Cerebellar cortex (tissue), 1 donor: ENCODE results near the gene SLC25A11.
"Not testable (repeated sequence)": the region's sequence is repeated elsewhere in the genome, so short reads cannot be mapped to it uniquely, and the experiment has no call there.

Source experiments
- DNase-seq: peaks from one replicate; pipeline ENCODE4 v3.0.0-alpha.2; 2015; ENCODE audit warnings: low spot score

Gene SLC25A11

GRCh38 chr17:4945176-4945943 lies 5.5 kb upstream of the SLC25A11 start:
- DNase-seq, result peak; percentile 51

GRCh38 chr17:4944554-4945175 lies 4.8 kb upstream of the SLC25A11 start:
- no peak for DNase-seq

GRCh38 chr17:4944163-4944553 lies 4.3 kb upstream of the SLC25A11 start:
- DNase-seq, result peak; percentile 27

DNA sequence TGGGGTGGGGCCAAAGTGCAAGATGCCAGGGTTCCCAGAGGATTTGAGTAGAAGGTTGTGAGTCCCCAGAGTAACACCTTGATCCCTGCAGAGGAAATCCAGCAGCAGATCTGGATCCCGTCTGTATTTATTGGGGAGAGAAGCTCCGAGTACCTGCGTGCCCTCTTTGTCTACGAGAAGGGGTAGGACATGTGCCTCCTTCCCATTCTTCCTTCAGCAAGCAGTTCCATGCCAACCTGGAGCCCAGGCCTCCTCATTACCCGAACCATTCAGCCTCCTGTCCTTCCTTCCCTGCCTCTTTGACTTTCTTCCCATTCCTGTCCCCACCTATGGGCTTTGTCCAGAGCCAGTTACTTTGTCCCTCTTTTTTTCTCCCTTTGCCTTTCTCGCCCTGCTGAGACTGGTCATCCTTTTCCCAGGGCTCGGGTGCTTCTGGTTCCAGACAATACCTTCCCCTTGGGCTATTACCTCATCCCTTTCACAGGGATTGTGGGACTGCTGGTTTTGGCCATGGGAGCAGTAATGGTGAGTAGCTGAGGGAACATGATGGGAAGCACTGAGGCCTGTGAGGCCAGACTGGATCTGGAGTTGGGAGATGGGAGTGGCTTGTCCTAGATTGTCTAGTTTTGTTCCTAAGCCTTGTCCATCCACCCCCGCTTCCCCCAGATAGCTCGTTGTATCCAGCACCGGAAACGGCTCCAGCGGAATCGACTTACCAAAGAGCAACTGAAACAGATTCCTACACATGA lies 3.1 kb upstream of the SLC25A11 start:
- DNase-seq, result peak; percentile 44

DNA sequence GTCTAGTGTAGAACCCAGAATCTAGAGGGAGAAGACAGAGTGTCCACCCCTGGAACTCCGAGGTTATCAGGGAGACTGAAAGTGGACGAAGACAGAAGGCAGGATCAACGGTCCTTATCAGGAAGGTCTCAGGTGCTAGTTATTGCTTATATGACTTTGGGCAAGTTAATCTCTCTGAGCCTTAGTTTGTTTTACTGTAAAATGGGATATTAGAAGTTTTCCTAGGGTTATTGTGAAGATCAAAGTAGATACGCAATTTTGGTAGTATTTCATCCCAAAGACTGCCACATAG lies 1.4 kb upstream of the SLC25A11 start:
- DNase-seq, result no peak

- no peak for DNase-seq
These were observed 891 bp upstream of the SLC25A11 start for GRCh38 chr17:4940555-4941318.

GRCh38 chr17:4939546-4939795 lies 375 bp downstream of the SLC25A11 start:
- DNase-seq, result no peak

- DNase-seq, result no peak
These were observed 929 bp downstream of the SLC25A11 start for GRCh38 chr17:4938688-4939545.

GRCh38 chr17:4938069-4938491 lies 1.8 kb downstream of the SLC25A11 start:
- DNase-seq, result no peak

DNA sequence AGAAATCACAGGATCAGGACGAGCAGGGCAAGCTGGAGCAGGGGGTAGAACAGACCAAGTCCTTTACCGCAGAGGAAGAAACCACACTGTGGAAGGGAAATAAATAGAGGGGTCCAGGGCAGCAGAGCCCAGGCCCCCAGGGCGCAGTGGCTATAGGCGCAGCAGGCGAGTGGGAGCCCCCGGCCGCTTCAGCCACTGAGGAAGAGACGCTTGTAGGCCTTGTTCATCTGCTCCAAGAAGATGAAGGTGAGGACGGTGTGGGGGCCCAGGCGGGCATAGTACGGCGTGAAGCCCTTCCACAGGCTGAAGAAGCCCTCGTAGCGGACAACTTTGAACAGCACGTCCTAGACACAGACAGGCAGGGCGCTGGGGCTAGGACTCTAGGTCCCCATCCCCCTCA lies 2.3 kb downstream of the SLC25A11 start:
- no peak for DNase-seq

DNA sequence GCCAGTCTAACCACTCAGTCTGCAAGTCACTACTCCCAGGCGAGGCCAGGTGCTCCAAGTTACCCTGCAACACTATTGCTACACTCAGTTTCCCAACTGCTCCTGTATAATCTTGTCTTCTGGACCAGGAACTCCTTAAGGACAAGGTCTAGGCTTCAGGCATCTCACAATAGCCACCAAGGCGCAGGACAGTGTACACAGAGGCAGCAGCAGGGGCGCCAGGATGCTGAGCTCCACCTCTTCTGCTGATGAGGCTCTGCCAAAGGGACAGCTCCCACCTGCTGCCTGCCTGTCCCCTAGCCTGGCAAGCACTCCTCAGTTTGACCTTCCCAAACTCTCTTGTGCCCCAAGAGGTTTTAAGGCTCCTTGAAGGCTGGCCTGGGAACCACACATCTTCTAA lies 3.4 kb downstream of the SLC25A11 start:
- DNase-seq, result no peak

DNA sequence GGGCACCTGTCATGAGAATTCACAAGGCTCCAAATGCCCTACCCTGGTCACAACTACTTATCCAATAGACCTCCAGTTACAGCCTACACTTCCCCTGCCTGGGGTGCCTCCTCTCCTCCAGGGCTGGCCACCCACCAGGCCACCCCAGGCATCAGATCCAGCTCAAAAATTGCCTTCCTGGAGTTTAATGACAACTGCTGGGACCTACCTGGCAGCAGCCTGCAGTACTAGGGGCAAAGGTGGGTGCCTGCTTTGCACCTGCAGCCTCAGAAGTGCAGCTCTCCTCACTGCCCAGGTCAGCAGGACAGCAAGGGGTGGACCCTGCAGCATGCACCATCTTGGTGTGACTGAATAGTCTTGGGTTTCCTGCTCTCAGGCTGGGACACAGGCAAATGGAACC lies 4.2 kb downstream of the SLC25A11 start:
- no peak for DNase-seq

- DNase-seq, result peak; percentile 47
These were observed 5.5 kb downstream of the SLC25A11 start for GRCh38 chr17:4934173-4934979.

- no peak for DNase-seq
These were observed 6.2 kb downstream of the SLC25A11 start for GRCh38 chr17:4933646-4934045.

DNA sequence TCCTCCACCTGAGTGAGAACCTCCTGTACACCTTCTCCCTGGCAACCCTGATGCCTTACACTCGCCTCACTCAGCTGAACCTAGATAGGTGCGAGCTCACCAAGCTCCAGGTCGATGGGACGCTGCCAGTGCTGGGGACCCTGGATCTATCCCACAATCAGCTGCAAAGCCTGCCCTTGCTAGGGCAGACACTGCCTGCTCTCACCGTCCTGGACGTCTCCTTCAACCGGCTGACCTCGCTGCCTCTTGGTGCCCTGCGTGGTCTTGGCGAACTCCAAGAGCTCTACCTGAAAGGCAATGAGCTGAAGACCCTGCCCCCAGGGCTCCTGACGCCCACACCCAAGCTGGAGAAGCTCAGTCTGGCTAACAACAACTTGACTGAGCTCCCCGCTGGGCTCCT lies 7.1 kb downstream of the SLC25A11 start:
- DNase-seq, result no peak

GRCh38 chr17:4931963-4932362 lies 7.9 kb downstream of the SLC25A11 start, which contains the start of gene GP1BA:
TSS of gene GP1BA (plus strand) at chr17:4932277. CDS start at chr17:4932605, 328 bp downstream.
- no peak for DNase-seq

DNA sequence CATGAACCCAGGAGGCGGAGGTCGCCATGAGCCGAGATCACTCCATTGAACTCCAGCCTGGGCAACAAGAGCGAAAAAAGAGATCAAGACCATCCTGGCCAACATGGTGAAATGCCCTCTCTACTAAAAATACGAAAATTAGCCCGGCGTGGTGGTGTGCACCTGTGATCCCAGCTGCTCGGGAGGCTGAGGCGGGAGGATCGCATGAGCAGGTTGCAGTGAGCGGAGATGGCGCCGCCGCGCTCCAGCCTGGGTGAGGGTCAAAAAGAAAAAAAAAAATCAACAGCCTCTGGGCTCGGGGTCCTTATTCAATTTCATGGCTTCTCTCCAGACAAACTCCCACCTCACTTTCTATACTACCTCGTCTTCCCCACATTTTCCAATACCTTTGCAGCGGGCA lies 11.0 kb downstream of the SLC25A11 start:
- DNase-seq, result no peak

DNA sequence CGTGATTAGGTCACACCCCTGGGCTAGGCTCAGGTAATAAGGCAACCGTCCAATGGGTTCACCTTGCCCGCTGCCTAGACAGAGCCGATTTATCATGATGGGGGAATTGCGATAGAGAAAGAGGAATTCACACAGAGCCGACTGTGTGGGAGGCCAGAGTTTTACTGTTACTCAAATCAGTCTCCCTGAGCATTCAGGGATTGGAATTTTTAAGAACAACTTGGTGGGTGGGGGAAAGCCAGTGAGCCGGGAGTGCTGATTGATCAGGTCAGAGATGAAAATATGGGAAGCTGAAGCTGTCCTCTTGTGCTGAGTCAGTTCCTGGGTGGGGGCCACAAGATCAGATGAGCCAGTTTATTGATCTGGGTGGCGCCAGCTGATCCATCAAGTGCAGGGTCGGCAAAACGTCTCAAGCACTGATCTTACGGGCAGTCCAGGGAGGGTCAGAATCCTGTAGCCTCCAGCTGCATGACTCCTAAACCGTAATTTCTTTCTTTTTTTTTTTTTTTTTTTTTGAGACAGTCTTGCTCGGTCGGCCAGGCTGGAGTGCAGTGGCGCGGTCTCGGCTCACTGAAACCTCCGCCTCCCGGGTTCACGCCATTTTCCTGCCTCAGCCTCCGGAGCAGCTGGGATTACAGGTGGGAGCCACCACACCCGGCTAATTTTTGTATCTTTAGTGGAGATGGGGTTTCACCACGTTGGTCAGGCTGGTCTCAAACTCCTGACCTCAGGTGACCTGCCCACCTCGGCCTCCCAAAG lies 13.1 kb downstream of the SLC25A11 start:
- DNase-seq, result not testable (repeated sequence)

DNA sequence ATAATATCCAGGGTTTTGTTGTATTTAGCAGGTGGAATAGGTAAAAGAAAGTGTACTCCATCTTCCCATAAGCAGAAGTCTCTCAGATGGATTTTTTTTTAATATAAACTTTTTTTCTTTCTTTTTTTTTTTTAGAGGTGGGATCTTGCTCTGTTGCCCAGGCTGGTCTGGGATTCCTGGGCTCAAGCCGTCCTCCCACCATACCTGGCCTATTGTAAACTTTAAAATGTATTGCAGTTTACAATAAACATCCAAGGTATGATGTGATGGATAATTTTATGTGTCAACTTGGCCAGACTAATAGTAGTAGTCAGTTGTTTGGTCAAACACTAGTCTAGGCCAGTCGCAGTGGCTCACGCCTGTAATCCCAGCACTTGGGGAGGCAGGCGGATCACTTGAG lies 18.5 kb downstream of the SLC25A11 start:
- DNase-seq, result no peak
